Neural progenitor cell (in vitro differentiated cells): Measurements from ENCODE around the gene RFX8. TPM values are rescaled to one million over a fixed set of nuclear protein-coding genes. Genes with fewer than 3 reads are reported as not detected.

Source experiments
- DNase-seq: peaks from one replicate; pipeline ENCODE4 v3.0.0-alpha.2; 2016; ENCODE audit warnings: low spot score
- H2AFZ ChIP-seq: fragments of 200-600 bp; sonication (generic); replicated peaks from 2 replicates; pipeline ENCODE4 v1.6.1; 2016; ENCODE audit warnings: antibody characterized with exemption
- H3F3A ChIP-seq: fragments of 200-600 bp; sonication (generic); 2 replicates; pipeline ENCODE4 v1.6.1; 2016; ENCODE audit warnings: antibody characterized with exemption, low read depth
- H3K27ac ChIP-seq: fragments of 200-600 bp; sonication (generic); 2 replicates; pipeline ENCODE4 v1.5.1; 2016; ENCODE audit warnings: mild to moderate bottlenecking
- H3K27me3 ChIP-seq: fragments of 200-600 bp; sonication (generic); 2 replicates; pipeline ENCODE4 v1.6.1; 2016; ENCODE audit warnings: mild to moderate bottlenecking, moderate library complexity
- H3K36me3 ChIP-seq: fragments of 200-600 bp; sonication (generic); 2 replicates; pipeline ENCODE4 v1.5.1; 2016
- H3K4me1 ChIP-seq: fragments of 200-600 bp; sonication (generic); 2 replicates; pipeline ENCODE4 v1.6.1; 2016; ENCODE audit warnings: mixed run types
- H3K4me2 ChIP-seq: fragments of 200-600 bp; sonication (generic); 2 replicates; pipeline ENCODE4 v1.6.1; 2016
- H3K4me3 ChIP-seq: fragments of 200-600 bp; sonication (generic); 2 replicates; pipeline ENCODE4 v1.5.1; 2016
- H3K79me2 ChIP-seq: fragments of 200-600 bp; sonication (generic); 2 replicates; pipeline ENCODE4 v1.6.1; 2016; ENCODE audit warnings: low read depth
- H3K9ac ChIP-seq: fragments of 200-600 bp; sonication (generic); 2 replicates; pipeline ENCODE4 v1.6.1; 2016
- H3K9me3 ChIP-seq: fragments of 200-600 bp; sonication (generic); 2 replicates; pipeline ENCODE4 v1.5.1; 2016; ENCODE audit warnings: low read depth
- H4K20me1 ChIP-seq: fragments of 200-600 bp; sonication (generic); 2 replicates; pipeline ENCODE4 v1.6.1; 2016; ENCODE audit warnings: low read depth
- H3K27ac Mint-ChIP-seq: 3 replicates; pipeline ENCODE4 v1.8.0; 2021; ENCODE audit warnings: mixed read lengths
- H3K27me3 Mint-ChIP-seq: 2 replicates; pipeline ENCODE4 v1.8.0; 2022; ENCODE audit warnings: low read depth, mild to moderate bottlenecking, inconsistent platforms, moderate library complexity, mixed read lengths; ENCODE audit not compliant: insufficient read depth
- H3K36me3 Mint-ChIP-seq: 3 replicates; pipeline ENCODE4 v1.8.0; 2021; ENCODE audit warnings: mixed read lengths
- H3K4me1 Mint-ChIP-seq: 3 replicates; pipeline ENCODE4 v1.8.0; 2021; ENCODE audit warnings: mixed read lengths
- H3K4me3 Mint-ChIP-seq: 3 replicates; pipeline ENCODE4 v1.8.0; 2021; ENCODE audit warnings: mild to moderate bottlenecking, moderate library complexity, mixed read lengths
- H3K9me3 Mint-ChIP-seq: 3 replicates; pipeline ENCODE4 v1.8.0; 2020; ENCODE audit warnings: mixed read lengths
- CTCF ChIP-seq: fragments of 200-600 bp; sonication (generic); IDR thresholded peaks from 2 replicates; pipeline ENCODE4 v1.5.1; 2017; ENCODE audit warnings: antibody characterized with exemption, mild to moderate bottlenecking
- EZH2 ChIP-seq: fragments of 200-600 bp; sonication (generic); IDR thresholded peaks from 2 replicates; pipeline ENCODE4 v1.6.1; 2017; ENCODE audit warnings: antibody characterized with exemption, mild to moderate bottlenecking, moderate library complexity
- EZH2phosphoT487 ChIP-seq: fragments of 200-600 bp; sonication (generic); IDR thresholded peaks from 2 replicates; pipeline ENCODE4 v1.6.1; 2017; ENCODE audit warnings: antibody characterized with exemption
- total RNA-seq: library from RNA; depleted of rRNA; stranded (reverse); fragments of >200 nt; gene quantifications from 2 replicates; pipeline ENCODE4 v1.2.3, GENCODE V29; 2015; ENCODE audit warnings: low replicate concordance

Gene RFX8
- total RNA-seq, 1 donor from 2014 or later, result 0.37 TPM

GRCh38 chr2:101400506-101401325 is 74.2 kb downstream of the RFX8 start:
- H3K27ac ChIP-seq, result no peak overlapping the region
- DNase-seq, result peak; percentile 48
- Mint-ChIP-seq H3K9me3 (no peaks in the 10 kb centered on the region), H3K4me1 (peaks cover 22% of the 10 kb centered on the region), H3K4me3 (peak overlapping the region; percentile 24), H3K27ac (no peak overlapping the region), H3K36me3 (no peaks in the 10 kb centered on the region), H3K27me3 (peaks cover 8% of the 10 kb centered on the region)
- H3K4me1 ChIP-seq, result peaks cover 26% of the 10 kb centered on the region
- H2AFZ ChIP-seq, result no peak overlapping the region
- peak overlapping the region; percentile 26 for H3K4me2 ChIP-seq
- H3F3A ChIP-seq, result peaks cover 5% of the 10 kb centered on the region
- no peak overlapping the region for H3K9ac ChIP-seq
- no peak overlapping the region for H3K4me3 ChIP-seq
- H3K9me3 ChIP-seq, result no peaks in the 10 kb centered on the region
- no peak for TF ChIP-seq EZH2phosphoT487
- no peak for TF ChIP-seq CTCF
- TF ChIP-seq EZH2, result no peak
- no peaks in the 10 kb centered on the region for H3K79me2 ChIP-seq
- H4K20me1 ChIP-seq, result no peaks in the 10 kb centered on the region
- H3K36me3 ChIP-seq, result no peaks in the 10 kb centered on the region
- no peaks in the 10 kb centered on the region for H3K27me3 ChIP-seq

GRCh38 chr2:101400048-101400447 is 74.9 kb downstream of the RFX8 start:
- peaks cover 8% of the 10 kb centered on the region for H3K27me3 Mint-ChIP-seq
- H3K4me2 ChIP-seq, result peak overlapping the region; percentile 26
- TF ChIP-seq CTCF (no peak), EZH2phosphoT487 (no peak), EZH2 (no peak)
- H3K27ac ChIP-seq, result no peak overlapping the region
- H3K4me3 Mint-ChIP-seq, result no peak overlapping the region
- peak overlapping the region; percentile 25 for H3K27ac Mint-ChIP-seq
- no peaks in the 10 kb centered on the region for H3K27me3 ChIP-seq
- no peaks in the 10 kb centered on the region for H3K9me3 Mint-ChIP-seq
- H3K9ac ChIP-seq, result no peak overlapping the region
- H3K36me3 Mint-ChIP-seq, result no peaks in the 10 kb centered on the region
- peaks cover 22% of the 10 kb centered on the region for H3K4me1 Mint-ChIP-seq
- H3K79me2 ChIP-seq, result no peaks in the 10 kb centered on the region
- H3K36me3 ChIP-seq, result no peaks in the 10 kb centered on the region
- peaks cover 5% of the 10 kb centered on the region for H3F3A ChIP-seq
- no peaks in the 10 kb centered on the region for H3K9me3 ChIP-seq
- H3K4me3 ChIP-seq, result no peak overlapping the region
- peaks cover 26% of the 10 kb centered on the region for H3K4me1 ChIP-seq
- H4K20me1 ChIP-seq, result no peaks in the 10 kb centered on the region
- DNase-seq, result no peak
- no peak overlapping the region for H2AFZ ChIP-seq

GRCh38 chr2:101399021-101399799 is 75.7 kb downstream of the RFX8 start:
- Mint-ChIP-seq H3K27me3 (peaks cover 6% of the 10 kb centered on the region), H3K4me3 (no peak overlapping the region), H3K36me3 (no peaks in the 10 kb centered on the region), H3K27ac (no peak overlapping the region), H3K9me3 (no peaks in the 10 kb centered on the region), H3K4me1 (peaks cover 23% of the 10 kb centered on the region)
- peaks cover 26% of the 10 kb centered on the region for H3K4me1 ChIP-seq
- no peak overlapping the region for H3K4me2 ChIP-seq
- no peaks in the 10 kb centered on the region for H3K27me3 ChIP-seq
- TF ChIP-seq CTCF (no peak), EZH2phosphoT487 (no peak), EZH2 (no peak)
- no peaks in the 10 kb centered on the region for H3K36me3 ChIP-seq
- H3K4me3 ChIP-seq, result no peak overlapping the region
- H3F3A ChIP-seq, result peaks cover 5% of the 10 kb centered on the region
- no peaks in the 10 kb centered on the region for H3K79me2 ChIP-seq
- no peaks in the 10 kb centered on the region for H4K20me1 ChIP-seq
- H3K9ac ChIP-seq, result no peak overlapping the region
- DNase-seq, result no peak
- no peaks in the 10 kb centered on the region for H3K9me3 ChIP-seq
- H2AFZ ChIP-seq, result no peak overlapping the region
- no peak overlapping the region for H3K27ac ChIP-seq
